Measurements from ENCODE around the gene PLCB1. TPM values are rescaled to one million over a fixed set of nuclear protein-coding genes. Genes with fewer than 3 reads are reported as not detected.

Gene PLCB1
- total and polyA plus RNA-seq, 10 of the 15 experiments (the other 5 are each of a cell fraction or from before 2014, with no cell fraction given): 0.05 to 5.3 (median 0.17) TPM; not detected in 1

DNA sequence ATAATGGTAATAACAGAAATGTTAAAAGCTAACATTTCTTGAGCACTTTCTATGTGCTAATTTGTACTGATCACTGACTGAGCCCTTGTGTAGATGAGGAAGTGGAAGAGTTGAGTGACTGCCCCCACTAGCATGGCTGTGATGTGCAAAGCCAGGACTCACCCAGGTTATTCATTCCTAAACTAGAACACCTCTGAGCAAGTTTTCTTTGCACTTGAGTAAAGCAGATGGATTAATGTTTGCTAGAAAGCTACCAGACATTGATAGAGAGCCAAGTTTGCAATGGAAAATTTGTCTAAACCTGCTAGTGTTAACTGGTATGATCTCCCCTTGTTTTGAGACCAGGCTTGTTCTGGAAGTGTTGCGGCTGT lies 469.5 kb downstream of the PLCB1 start:
- peak overlapping the region; percentile 67 for H3K4me2 ChIP-seq (ENCODE audit: control insufficient read depth, insufficient read depth)
- FAIRE-seq (no peak), ATAC-seq (peak; percentile 93), DNase-seq (ENCODE audit: low read depth, low spot score) (peak; percentile 56)
- SMC1A ChIA-PET (ENCODE audit: uncharacterized antibody, unreplicated experiment): interaction anchor here (0.6 to 2.5 kb wide), 6 partner anchors 11 to 200 kb away, joined by 3 to 9 read pairs (median 6); no protein-coding TSS in a partner anchor
- in situ Hi-C loops (cut with MboI): no loop called here
- WGBS (ENCODE audit: insufficient coverage, insufficient replicate concordance, low lambda C conversion rate, missing lambda C conversion rate): 100% methylated on average over 1 of the region's 1 CpG
- no peaks in the 10 kb centered on the region for H3K27me3 ChIP-seq (replicated peaks in 1 of 2; ENCODE audit: control insufficient read depth in 2 of 2, insufficient read depth in 2 of 2, low read length in 1 of 2)
- H3K4me1 ChIP-seq (ENCODE audit: control insufficient read depth, insufficient read depth, low read length): peaks cover 15% of the 10 kb centered on the region
- POLR2A ChIA-PET: interaction anchor here (1.3 kb wide), 1 partner anchor 11 kb away, joined by 3 read pairs; no protein-coding TSS in a partner anchor
- no TSS peak for BruUV-seq (replicated peaks)
- H3K79me2 ChIP-seq (ENCODE audit: control insufficient read depth, insufficient read depth, low read length): no peaks in the 10 kb centered on the region
- no peak overlapping the region for H3K27ac ChIP-seq (ENCODE audit: control insufficient read depth, insufficient read depth)
- RAD21 ChIA-PET (ENCODE audit: unreplicated experiment): interaction anchor here (1.4 to 1.8 kb wide), 2 partner anchors 10 to 20 kb away, joined by 4 read pairs; no protein-coding TSS in a partner anchor
- H3K9ac ChIP-seq (ENCODE audit: control insufficient read depth, insufficient read depth, low read length): no peak overlapping the region
- no peaks in the 10 kb centered on the region for H3K36me3 ChIP-seq (ENCODE audit: control insufficient read depth in 2 of 2, insufficient read depth in 2 of 2, low read length in 1 of 2)
- intact Hi-C loops (cut with micrococcal nuclease; ENCODE audit: unreplicated experiment): loop anchor here (5.0 kb wide), 1 partner anchor 199 kb away; no protein-coding TSS in a partner anchor
- no peak overlapping the region for H2AFZ ChIP-seq (ENCODE audit: control insufficient read depth, low read depth, low read length)
- no peaks in the 10 kb centered on the region for H4K20me1 ChIP-seq (ENCODE audit: control insufficient read depth, insufficient read depth)
- CTCF ChIA-PET: interaction anchor here (1.5 to 1.7 kb wide), 5 partner anchors 16 to 215 kb away, joined by 3 to 7 read pairs (median 4); no protein-coding TSS in a partner anchor
- no peak overlapping the region for H3K4me3 ChIP-seq
- H3K9me3 ChIP-seq (replicated peaks; ENCODE audit: control insufficient read depth, insufficient read depth, low read length): no peaks in the 10 kb centered on the region
- TF ChIP-seq CHD4 (IDR thresholded peaks at IDR 0.05) (no peak), MTA2 (IDR thresholded peaks at IDR 0.05; ENCODE audit: low read depth) (peak; percentile 41; the same call in 1 of the 2 replicates), ETV6 (conservative IDR thresholded peaks at IDR 0.05 in 1 of 2, IDR thresholded peaks at IDR 0.05 in 1 of 2; ENCODE audit: borderline replicate concordance in 1 of 2, low read depth in 1 of 2) (no peak; a peak in 1 of 4 replicates), FOXM1 (IDR thresholded peaks at IDR 0.05; ENCODE audit: low read depth, low read length) (peak; percentile 58; the same call in 1 of the 2 replicates), RB1 (IDR thresholded peaks at IDR 0.05; ENCODE audit: borderline replicate concordance) (no peak), EGR1 (IDR thresholded peaks at IDR 0.05; ENCODE audit: borderline replicate concordance in 1 of 2, low read depth in 2 of 2, low read length in 2 of 2) (no peak), RAD51 (IDR thresholded peaks at IDR 0.05) (no peak), HDAC6 (IDR thresholded peaks at IDR 0.05; ENCODE audit: unreplicated experiment) (no peak), POLR2AphosphoS2 (IDR thresholded peaks at IDR 0.05; ENCODE audit: low read depth, low read length) (no peak), POLR2AphosphoS5 (IDR thresholded peaks at IDR 0.05; ENCODE audit: low read length) (no peak), CREB1 (IDR thresholded peaks at IDR 0.05; ENCODE audit: low read depth) (0 out of 2 replicates have a peak, but pooled peaks have one; percentile 18), SREBF2 (IDR thresholded peaks at IDR 0.05; ENCODE audit: low read length) (no peak), SMC3 (IDR thresholded peaks at IDR 0.05; ENCODE audit: borderline replicate concordance, low read length) (no peak), PAX5 (IDR thresholded peaks at IDR 0.05; ENCODE audit: borderline replicate concordance, low read depth, low read length) (0 out of 2 replicates have a peak, but pooled peaks have one; percentile 50), SREBF1 (IDR thresholded peaks at IDR 0.05; ENCODE audit: low read length) (no peak)
- TF ChIP-seq, protein P1, sequence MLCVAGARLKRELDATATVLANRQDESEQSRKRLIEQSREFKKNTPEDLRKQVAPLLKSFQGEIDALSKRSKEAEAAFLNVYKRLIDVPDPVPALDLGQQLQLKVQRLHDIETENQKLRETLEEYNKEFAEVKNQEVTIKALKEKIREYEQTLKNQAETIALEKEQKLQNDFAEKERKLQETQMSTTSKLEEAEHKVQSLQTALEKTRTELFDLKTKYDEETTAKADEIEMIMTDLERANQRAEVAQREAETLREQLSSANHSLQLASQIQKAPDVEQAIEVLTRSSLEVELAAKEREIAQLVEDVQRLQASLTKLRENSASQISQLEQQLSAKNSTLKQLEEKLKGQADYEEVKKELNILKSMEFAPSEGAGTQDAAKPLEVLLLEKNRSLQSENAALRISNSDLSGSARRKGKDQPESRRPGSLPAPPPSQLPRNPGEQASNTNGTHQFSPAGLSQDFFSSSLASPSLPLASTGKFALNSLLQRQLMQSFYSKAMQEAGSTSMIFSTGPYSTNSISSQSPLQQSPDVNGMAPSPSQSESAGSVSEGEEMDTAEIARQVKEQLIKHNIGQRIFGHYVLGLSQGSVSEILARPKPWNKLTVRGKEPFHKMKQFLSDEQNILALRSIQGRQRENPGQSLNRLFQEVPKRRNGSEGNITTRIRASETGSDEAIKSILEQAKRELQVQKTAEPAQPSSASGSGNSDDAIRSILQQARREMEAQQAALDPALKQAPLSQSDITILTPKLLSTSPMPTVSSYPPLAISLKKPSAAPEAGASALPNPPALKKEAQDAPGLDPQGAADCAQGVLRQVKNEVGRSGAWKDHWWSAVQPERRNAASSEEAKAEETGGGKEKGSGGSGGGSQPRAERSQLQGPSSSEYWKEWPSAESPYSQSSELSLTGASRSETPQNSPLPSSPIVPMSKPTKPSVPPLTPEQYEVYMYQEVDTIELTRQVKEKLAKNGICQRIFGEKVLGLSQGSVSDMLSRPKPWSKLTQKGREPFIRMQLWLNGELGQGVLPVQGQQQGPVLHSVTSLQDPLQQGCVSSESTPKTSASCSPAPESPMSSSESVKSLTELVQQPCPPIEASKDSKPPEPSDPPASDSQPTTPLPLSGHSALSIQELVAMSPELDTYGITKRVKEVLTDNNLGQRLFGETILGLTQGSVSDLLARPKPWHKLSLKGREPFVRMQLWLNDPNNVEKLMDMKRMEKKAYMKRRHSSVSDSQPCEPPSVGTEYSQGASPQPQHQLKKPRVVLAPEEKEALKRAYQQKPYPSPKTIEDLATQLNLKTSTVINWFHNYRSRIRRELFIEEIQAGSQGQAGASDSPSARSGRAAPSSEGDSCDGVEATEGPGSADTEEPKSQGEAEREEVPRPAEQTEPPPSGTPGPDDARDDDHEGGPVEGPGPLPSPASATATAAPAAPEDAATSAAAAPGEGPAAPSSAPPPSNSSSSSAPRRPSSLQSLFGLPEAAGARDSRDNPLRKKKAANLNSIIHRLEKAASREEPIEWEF (IDR thresholded peaks at IDR 0.05; ENCODE audit: insufficient replicate concordance, low read depth, low read length): no peak
- TF ChIP-seq, protein P2, sequence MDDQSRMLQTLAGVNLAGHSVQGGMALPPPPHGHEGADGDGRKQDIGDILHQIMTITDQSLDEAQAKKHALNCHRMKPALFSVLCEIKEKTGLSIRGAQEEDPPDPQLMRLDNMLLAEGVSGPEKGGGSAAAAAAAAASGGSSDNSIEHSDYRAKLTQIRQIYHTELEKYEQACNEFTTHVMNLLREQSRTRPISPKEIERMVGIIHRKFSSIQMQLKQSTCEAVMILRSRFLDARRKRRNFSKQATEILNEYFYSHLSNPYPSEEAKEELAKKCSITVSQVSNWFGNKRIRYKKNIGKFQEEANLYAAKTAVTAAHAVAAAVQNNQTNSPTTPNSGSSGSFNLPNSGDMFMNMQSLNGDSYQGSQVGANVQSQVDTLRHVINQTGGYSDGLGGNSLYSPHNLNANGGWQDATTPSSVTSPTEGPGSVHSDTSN (IDR thresholded peaks at IDR 0.05; ENCODE audit: insufficient replicate concordance, low read depth, low read length): peak; percentile 54
- TF ChIP-seq, protein P3, sequence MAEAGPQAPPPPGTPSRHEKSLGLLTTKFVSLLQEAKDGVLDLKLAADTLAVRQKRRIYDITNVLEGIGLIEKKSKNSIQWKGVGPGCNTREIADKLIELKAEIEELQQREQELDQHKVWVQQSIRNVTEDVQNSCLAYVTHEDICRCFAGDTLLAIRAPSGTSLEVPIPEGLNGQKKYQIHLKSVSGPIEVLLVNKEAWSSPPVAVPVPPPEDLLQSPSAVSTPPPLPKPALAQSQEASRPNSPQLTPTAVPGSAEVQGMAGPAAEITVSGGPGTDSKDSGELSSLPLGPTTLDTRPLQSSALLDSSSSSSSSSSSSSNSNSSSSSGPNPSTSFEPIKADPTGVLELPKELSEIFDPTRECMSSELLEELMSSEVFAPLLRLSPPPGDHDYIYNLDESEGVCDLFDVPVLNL (IDR thresholded peaks at IDR 0.05; ENCODE audit: low read depth, low read length): no peak
